Measurements from ENCODE around the gene KCNMA1.

The KCNMA1 gene

GRCh38 chr10:77459905-77460304 is 177.7 kb downstream of the KCNMA1 start:
- no peak overlapping the region for H3K4me3 ChIP-seq (ENCODE audit: low read length)
- DNase-seq (ENCODE audit: low read depth), result no peak
- TF ChIP-seq CTCF (conservative IDR thresholded peaks at IDR 0.05; ENCODE audit: low read depth, low read length), result no peak

GRCh38 chr10:77458986-77459590 is 178.5 kb downstream of the KCNMA1 start:
- DNase-seq (ENCODE audit: low read depth), result no peak
- H3K4me3 ChIP-seq (ENCODE audit: low read length), result no peak overlapping the region
- TF ChIP-seq CTCF (conservative IDR thresholded peaks at IDR 0.05; ENCODE audit: low read depth, low read length), result no peak

- DNase-seq (ENCODE audit: low read depth), result no peak
- TF ChIP-seq CTCF (conservative IDR thresholded peaks at IDR 0.05; ENCODE audit: low read depth, low read length), result no peak
Observed at GRCh38 chr10:77457721-77458120, 179.9 kb downstream of the KCNMA1 start.

GRCh38 chr10:77457266-77457665 is 180.3 kb downstream of the KCNMA1 start:
- no peak overlapping the region for H3K4me3 ChIP-seq (ENCODE audit: low read length)
- TF ChIP-seq CTCF (conservative IDR thresholded peaks at IDR 0.05; ENCODE audit: low read depth, low read length), result no peak
- DNase-seq (ENCODE audit: low read depth), result no peak

More at GRCh38 chr10:77457721-77458120, 179.9 kb downstream of the KCNMA1 start:
- no peak overlapping the region for H3K4me3 ChIP-seq (ENCODE audit: low read length)

- no peak overlapping the region for H3K4me3 ChIP-seq (ENCODE audit: low read length)
- no peak for TF ChIP-seq CTCF (conservative IDR thresholded peaks at IDR 0.05; ENCODE audit: low read depth, low read length)
- no peak for DNase-seq (ENCODE audit: low read depth)
Observed at GRCh38 chr10:77456414-77456813, 181.2 kb downstream of the KCNMA1 start.

GRCh38 chr10:77455561-77455960 is 182.0 kb downstream of the KCNMA1 start:
- no peak for TF ChIP-seq CTCF (conservative IDR thresholded peaks at IDR 0.05; ENCODE audit: low read depth, low read length)
- no peak for DNase-seq (ENCODE audit: low read depth)
- no peak overlapping the region for H3K4me3 ChIP-seq (ENCODE audit: low read length)

GRCh38 chr10:77452952-77453564 is 184.6 kb downstream of the KCNMA1 start:
- DNase-seq (ENCODE audit: low read depth), result no peak
- TF ChIP-seq CTCF (conservative IDR thresholded peaks at IDR 0.05; ENCODE audit: low read depth, low read length), result no peak
- H3K4me3 ChIP-seq (ENCODE audit: low read length), result no peak overlapping the region

Data from retinal pigment epithelial cell (primary cell).